22Rv1 (cell line): ENCODE data around the gene PAPOLB.

Experiments
- CTCF ChIP-seq: fragments of 450-650 bp; IDR thresholded peaks from 2 replicates; pipeline ENCODE4 v1.5.1; 2017; ENCODE audit warnings: mild to moderate bottlenecking
- ZFX ChIP-seq: fragments of 450-650 bp; IDR thresholded peaks from 2 replicates; pipeline ENCODE4 v1.6.1; 2017; ENCODE audit warnings: antibody characterized with exemption, borderline replicate concordance

GRCh38 chr7:4819560-4820404, 42.0 kb downstream of the PAPOLB start:
- no peak for TF ChIP-seq CTCF
- TF ChIP-seq ZFX = no peak
